NCI-H2196 treated with DMSO at 0.1 percent for 48 hours (cell line): Measurements from ENCODE around the gene TTL.
A peak's percentile ranks its signal among the peaks of the same experiment; 100 is the strongest.
"Not testable (repeated sequence)": the region's sequence is repeated elsewhere in the genome, so short reads cannot be mapped to it uniquely, and the experiment has no call there.

ENCODE experiments used
- DNase-seq: peaks from one replicate; lab custom pipeline; 2025; ENCODE audit not compliant: unreplicated experiment; lab: John Stamatoyannopoulos, UW

Gene TTL

GRCh38 chr2:112474844-112475486, 7.0 kb upstream of the TTL start:
- DNase-seq, result no peak

- no peak for DNase-seq
Observed at GRCh38 chr2:112476434-112476833, 5.5 kb upstream of the TTL start.

GRCh38 chr2:112480530-112481049, 1.4 kb upstream of the TTL start:
- DNase-seq, result no peak

GRCh38 chr2:112481050-112481527, 867 bp upstream of the TTL start:
- DNase-seq, result peak; percentile 73

- DNase-seq, result no peak
Observed at GRCh38 chr2:112482309-112483041, 519 bp downstream of the TTL start.

- peak; percentile 10 for DNase-seq
Observed at GRCh38 chr2:112483042-112483473, 1.1 kb downstream of the TTL start.

- DNase-seq, result no peak
Observed at GRCh38 chr2:112483831-112484230, 1.9 kb downstream of the TTL start.

GRCh38 chr2:112485849-112486248, 3.9 kb downstream of the TTL start:
- no peak for DNase-seq

- DNase-seq, result no peak
Observed at GRCh38 chr2:112486895-112487294, 4.9 kb downstream of the TTL start.

GRCh38 chr2:112487444-112487961, 5.5 kb downstream of the TTL start:
- no peak for DNase-seq

- no peak for DNase-seq
Observed at GRCh38 chr2:112488201-112488600, 6.2 kb downstream of the TTL start.

GRCh38 chr2:112491946-112492345, 10.0 kb downstream of the TTL start:
- DNase-seq, result no peak

GRCh38 chr2:112493048-112493447, 11.1 kb downstream of the TTL start:
- DNase-seq, result no peak

- DNase-seq, result no peak
Observed at GRCh38 chr2:112493858-112494648, 12.1 kb downstream of the TTL start.

GRCh38 chr2:112494828-112495227, 12.9 kb downstream of the TTL start:
- DNase-seq, result no peak

- DNase-seq, result not testable (repeated sequence)
Observed at GRCh38 chr2:112495878-112496277, 13.9 kb downstream of the TTL start.

GRCh38 chr2:112500850-112501484, 19.0 kb downstream of the TTL start:
- DNase-seq, result not testable (repeated sequence)

- not testable (repeated sequence) for DNase-seq
Observed at GRCh38 chr2:112509239-112509998, 27.5 kb downstream of the TTL start.

GRCh38 chr2:112516801-112517200, 34.8 kb downstream of the TTL start:
- DNase-seq, result no peak

GRCh38 chr2:112518807-112519206, 36.9 kb downstream of the TTL start:
- DNase-seq, result no peak
